Thyroid gland (tissue), 4 donors: ENCODE data around the gene ZMYND12. TPM values are rescaled to one million over a fixed set of nuclear protein-coding genes. Genes with fewer than 3 reads are reported as not detected.
A peak's percentile ranks its signal among the peaks of the same experiment; 100 is the strongest.

ENCODE experiments used
- DNase-seq, 2 donors: peaks; one replicate each; pipeline ENCODE4 v3.0.0-alpha.2; 2019
- H3K27ac ChIP-seq, 3 donors: fragments of 200-600 bp; sonication (generic); 1 replicate in 2 of 3; 2 replicates in 1 of 3; pipeline ENCODE4 v1.5.1; 2016 to 2019; ENCODE audit warnings: mild to moderate bottlenecking in 1 of 3, moderate library complexity in 1 of 3
- H3K27me3 ChIP-seq: fragments of 200-600 bp; sonication (generic); one replicate; pipeline ENCODE4 v1.5.1; 2019
- H3K36me3 ChIP-seq, 2 donors: fragments of 200-600 bp; sonication (generic); one replicate each; pipeline ENCODE4 v1.5.1; 2016 to 2019
- H3K4me1 ChIP-seq, 2 donors: fragments of 200-600 bp; sonication (generic); one replicate each; pipeline ENCODE4 v1.5.1; 2017 to 2019
- H3K4me3 ChIP-seq, 3 donors: fragments of 200-600 bp; sonication (generic); replicated peaks in 1 of 3; 1 replicate in 2 of 3; 2 replicates in 1 of 3; pipeline ENCODE4 v1.5.1; 2016; ENCODE audit warnings: mild to moderate bottlenecking in 1 of 3
- H3K9me3 ChIP-seq: fragments of 200-600 bp; sonication (generic); one replicate; pipeline ENCODE4 v1.5.1; 2017
- POLR2A ChIP-seq, 2 donors: fragments of 450-650 bp; IDR thresholded peaks; one replicate each; pipeline ENCODE4 v1.6.1; 2017; ENCODE audit warnings: antibody characterized with exemption in 2 of 2, mild to moderate bottlenecking in 2 of 2, moderate library complexity in 1 of 2
- WGBS, 2 donors: methylation state at CpG; one replicate each; pipeline ENCODE4 v1.1.5; 2017; 5-methylcytosine and 5-hydroxymethylcytosine counted together
- intact Hi-C: fragments of 100-400 bp; cut with DNase I; formaldehyde crosslinking; loops from one replicate; pipeline ENCODE4 v1.15.1; 2023
- small RNA-seq: library from RNA; depleted of rRNA; stranded (forward); fragments of <200 nt; gene quantifications from one replicate; pipeline ENCODE3, GENCODE V24; 2016
- total RNA-seq, 4 donors: library from RNA; depleted of rRNA; stranded (reverse); fragments of >200 nt; gene quantifications; one replicate each; pipeline ENCODE4 v1.2.3, GENCODE V29; 2016
- TF ChIP-seq, protein P1 (sequence below), 6 experiments: fragments of 200-600 bp in 3 of 6; fragments of 450-650 bp in 3 of 6; sonication (generic) in 3 of 6; IDR thresholded peaks; one replicate each; pipeline ENCODE4 v1.5.1; 2016 to 2019; ENCODE audit warnings: antibody characterized with exemption in 6 of 6, mild to moderate bottlenecking in 2 of 6, inconsistent platforms in 1 of 6, moderate library complexity in 1 of 6

ZMYND12 gene
- total RNA-seq, 4 donors from 2014 or later, result 3.5 to 6.5 (median 5.6) TPM

GRCh38 chr1:42385283-42385682 is 70.5 kb downstream of the ZMYND12 start:
- TF ChIP-seq POLR2A (IDR thresholded peaks at IDR 0.05), result no peak
- TF ChIP-seq, protein P1, sequence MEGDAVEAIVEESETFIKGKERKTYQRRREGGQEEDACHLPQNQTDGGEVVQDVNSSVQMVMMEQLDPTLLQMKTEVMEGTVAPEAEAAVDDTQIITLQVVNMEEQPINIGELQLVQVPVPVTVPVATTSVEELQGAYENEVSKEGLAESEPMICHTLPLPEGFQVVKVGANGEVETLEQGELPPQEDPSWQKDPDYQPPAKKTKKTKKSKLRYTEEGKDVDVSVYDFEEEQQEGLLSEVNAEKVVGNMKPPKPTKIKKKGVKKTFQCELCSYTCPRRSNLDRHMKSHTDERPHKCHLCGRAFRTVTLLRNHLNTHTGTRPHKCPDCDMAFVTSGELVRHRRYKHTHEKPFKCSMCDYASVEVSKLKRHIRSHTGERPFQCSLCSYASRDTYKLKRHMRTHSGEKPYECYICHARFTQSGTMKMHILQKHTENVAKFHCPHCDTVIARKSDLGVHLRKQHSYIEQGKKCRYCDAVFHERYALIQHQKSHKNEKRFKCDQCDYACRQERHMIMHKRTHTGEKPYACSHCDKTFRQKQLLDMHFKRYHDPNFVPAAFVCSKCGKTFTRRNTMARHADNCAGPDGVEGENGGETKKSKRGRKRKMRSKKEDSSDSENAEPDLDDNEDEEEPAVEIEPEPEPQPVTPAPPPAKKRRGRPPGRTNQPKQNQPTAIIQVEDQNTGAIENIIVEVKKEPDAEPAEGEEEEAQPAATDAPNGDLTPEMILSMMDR (IDR thresholded peaks at IDR 0.05), result no peak

GRCh38 chr1:42381280-42381673 is 74.5 kb downstream of the ZMYND12 start:
- intact Hi-C loops, result no loop called here

More at GRCh38 chr1:42385283-42385682, 70.5 kb downstream of the ZMYND12 start:
- no peak for DNase-seq
- WGBS, 2 donors, result 38 to 45% methylated on average over 1 of the region's 1 CpG
- intact Hi-C loops, result no loop called here
- H3K27ac ChIP-seq, result no peak overlapping the region
- H3K4me3 ChIP-seq, result no peak overlapping the region
- H3K27me3 ChIP-seq, result peaks cover 4% of the 10 kb centered on the region
- peaks cover 5 to 6% of the 10 kb centered on the region in 2 donors for H3K4me1 ChIP-seq
- H3K36me3 ChIP-seq, result no peaks in the 10 kb centered on the region
- no peaks in the 10 kb centered on the region for H3K9me3 ChIP-seq

DNA sequence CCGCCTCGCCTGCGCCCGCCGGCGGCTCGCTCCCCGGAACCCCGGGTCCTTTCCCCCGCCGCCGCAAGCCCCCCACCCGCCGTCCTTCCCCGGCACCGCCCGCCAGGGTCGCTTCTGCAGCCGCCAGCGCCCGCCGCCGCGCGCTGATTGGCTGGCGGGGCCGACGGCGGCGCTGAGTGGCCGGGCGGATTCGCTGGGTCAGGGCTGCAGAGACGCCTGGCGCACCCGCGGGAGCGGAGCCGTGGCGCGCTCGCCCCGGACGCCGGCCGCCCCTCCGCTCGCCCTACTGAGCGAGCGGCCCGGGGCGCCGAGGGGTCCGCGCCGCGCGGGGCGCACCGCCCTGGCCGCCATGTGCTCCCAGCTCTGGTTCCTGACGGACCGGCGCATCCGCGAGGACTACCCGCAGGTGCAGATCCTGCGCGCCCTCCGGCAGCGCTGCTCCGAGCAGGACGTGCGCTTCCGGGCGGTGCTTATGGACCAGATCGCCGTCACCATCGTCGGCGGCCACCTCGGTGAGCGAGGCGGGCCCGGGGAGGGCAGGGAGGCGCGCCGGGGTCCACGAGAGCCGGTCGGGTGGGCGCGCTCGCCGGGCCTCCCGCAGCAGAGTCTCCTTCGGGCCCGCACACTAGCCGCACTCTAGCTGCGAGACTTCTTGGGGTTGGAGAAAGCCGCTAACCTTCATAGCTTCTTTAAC is 75.1 kb downstream of the ZMYND12 start, which contains the start of gene RIMKLA:
TSS of gene RIMKLA (plus strand) at position 207 of the 694 bp plus-strand sequence. CDS start at position 350, 143 bp downstream.
- DNase-seq, result peak; percentile 62
- H3K4me1 ChIP-seq, result peaks cover 6 to 10% of the 10 kb centered on the region in 2 donors
- WGBS, 2 donors, result 0 to 3% methylated on average over 22 to 23 of the region's 101 CpGs
- H3K27ac ChIP-seq, result no peak within 1 kb of the TSS
- intact Hi-C loops, result no loop called here
- H3K4me3 ChIP-seq, result peak within 1 kb of the TSS; percentile 30 to 48 (median 39)
- peaks cover 4% of the 10 kb centered on the region for H3K27me3 ChIP-seq
- H3K9me3 ChIP-seq, result no peaks in the 10 kb centered on the region
- TF ChIP-seq, protein P1 (IDR thresholded peaks at IDR 0.05), result no peak
- peak in 1 of 2 donors; percentile 76 for TF ChIP-seq POLR2A (IDR thresholded peaks at IDR 0.05)
- no peaks in the 10 kb centered on the region for H3K36me3 ChIP-seq

More at GRCh38 chr1:42381280-42381673, 74.5 kb downstream of the ZMYND12 start:
- Histone ChIP-seq H3K27ac (no peak overlapping the region), H3K4me3 (peak overlapping the region in 2 of 3 donors; percentile 30 to 39), H3K36me3 (no peaks in the 10 kb centered on the region), H3K9me3 (no peaks in the 10 kb centered on the region), H3K4me1 (peaks cover 6 to 10% of the 10 kb centered on the region in 2 donors), H3K27me3 (peaks cover 4% of the 10 kb centered on the region)
- 22 to 26% methylated on average over 8 of the region's 8 CpGs for WGBS, 2 donors
- no peak for TF ChIP-seq POLR2A (IDR thresholded peaks at IDR 0.05)
- DNase-seq, result no peak

Small RNAs within 50 kb of the gene (small RNA-seq; reads per million reads assigned to genes)
- gene TMSB4XP1, result not detected

Other genes with a start within 250 kb of the ZMYND12 start
- gene FOXJ3, start 120.8 kb downstream of the ZMYND12 start, total RNA-seq, result 10 to 100 TPM; 55.4 to 87.5 (median 81.0) TPM
- gene RIMKLA, start 75.2 kb downstream of the ZMYND12 start, total RNA-seq, result 1 to 10 TPM in 3 of 4 donors, under 1 TPM in 1; 0.67 to 2.6 (median 2.2) TPM
- gene PPCS, start 521 bp upstream of the ZMYND12 start, total RNA-seq, result 100 to 1,000 TPM in 2 of 4 donors, 10 to 100 TPM in 2; 51.9 to 135 (median 89.8) TPM
- gene CCDC30, start 7.3 kb upstream of the ZMYND12 start, total RNA-seq, result 10 to 100 TPM; 20.1 to 56.7 (median 22.7) TPM
- 10 to 100 TPM; 26.4 to 45.9 (median 40.3) TPM for gene PPIH, start 202.4 kb upstream of the ZMYND12 start, total RNA-seq
- 100 to 1,000 TPM; 368 to 678 (median 607) TPM for gene YBX1, start 226.4 kb upstream of the ZMYND12 start, total RNA-seq